Body of pancreas (tissue), 4 donors: ENCODE data around the gene IL1RAPL1.

ENCODE experiments used
- POLR2A ChIP-seq, 3 donors: fragments of 450-650 bp; IDR thresholded peaks; one replicate each; pipeline ENCODE4 v1.6.1; 2016; ENCODE audit warnings: antibody characterized with exemption in 3 of 3, mild to moderate bottlenecking in 2 of 3
- TF ChIP-seq, protein P1 (sequence below), 7 experiments: fragments of 450-650 bp in 4 of 7; fragments of 200-600 bp in 3 of 7; sonication (generic) in 3 of 7; IDR thresholded peaks; one replicate each; pipeline ENCODE4 v1.5.1; 2016 to 2019; ENCODE audit warnings: antibody characterized with exemption in 7 of 7

DNA sequence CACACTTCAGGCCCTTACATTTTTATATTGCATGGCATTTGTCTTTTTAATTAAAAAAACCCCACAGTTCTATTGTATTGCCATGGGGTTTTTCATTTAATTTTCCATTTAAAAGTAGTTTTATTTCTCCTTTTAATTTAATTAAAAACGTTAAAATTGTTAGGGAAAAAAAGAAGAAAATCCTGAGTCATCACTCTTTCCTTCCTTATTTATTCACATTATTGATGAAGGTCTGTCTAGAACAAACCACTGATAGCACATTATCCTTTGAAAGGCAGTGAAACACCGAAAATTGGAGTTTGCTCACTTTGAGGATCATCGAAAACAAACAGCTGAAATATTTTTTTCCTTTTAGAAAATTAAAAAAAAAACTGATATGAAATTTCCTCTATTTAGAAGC, 868.5 kb downstream of the IL1RAPL1 start:
- TF ChIP-seq, protein P1, sequence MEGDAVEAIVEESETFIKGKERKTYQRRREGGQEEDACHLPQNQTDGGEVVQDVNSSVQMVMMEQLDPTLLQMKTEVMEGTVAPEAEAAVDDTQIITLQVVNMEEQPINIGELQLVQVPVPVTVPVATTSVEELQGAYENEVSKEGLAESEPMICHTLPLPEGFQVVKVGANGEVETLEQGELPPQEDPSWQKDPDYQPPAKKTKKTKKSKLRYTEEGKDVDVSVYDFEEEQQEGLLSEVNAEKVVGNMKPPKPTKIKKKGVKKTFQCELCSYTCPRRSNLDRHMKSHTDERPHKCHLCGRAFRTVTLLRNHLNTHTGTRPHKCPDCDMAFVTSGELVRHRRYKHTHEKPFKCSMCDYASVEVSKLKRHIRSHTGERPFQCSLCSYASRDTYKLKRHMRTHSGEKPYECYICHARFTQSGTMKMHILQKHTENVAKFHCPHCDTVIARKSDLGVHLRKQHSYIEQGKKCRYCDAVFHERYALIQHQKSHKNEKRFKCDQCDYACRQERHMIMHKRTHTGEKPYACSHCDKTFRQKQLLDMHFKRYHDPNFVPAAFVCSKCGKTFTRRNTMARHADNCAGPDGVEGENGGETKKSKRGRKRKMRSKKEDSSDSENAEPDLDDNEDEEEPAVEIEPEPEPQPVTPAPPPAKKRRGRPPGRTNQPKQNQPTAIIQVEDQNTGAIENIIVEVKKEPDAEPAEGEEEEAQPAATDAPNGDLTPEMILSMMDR (IDR thresholded peaks at IDR 0.05): no peak
- no peak for TF ChIP-seq POLR2A (IDR thresholded peaks at IDR 0.05)
